ENCODE data around the gene GPRC5D.

GPRC5D gene

DNA sequence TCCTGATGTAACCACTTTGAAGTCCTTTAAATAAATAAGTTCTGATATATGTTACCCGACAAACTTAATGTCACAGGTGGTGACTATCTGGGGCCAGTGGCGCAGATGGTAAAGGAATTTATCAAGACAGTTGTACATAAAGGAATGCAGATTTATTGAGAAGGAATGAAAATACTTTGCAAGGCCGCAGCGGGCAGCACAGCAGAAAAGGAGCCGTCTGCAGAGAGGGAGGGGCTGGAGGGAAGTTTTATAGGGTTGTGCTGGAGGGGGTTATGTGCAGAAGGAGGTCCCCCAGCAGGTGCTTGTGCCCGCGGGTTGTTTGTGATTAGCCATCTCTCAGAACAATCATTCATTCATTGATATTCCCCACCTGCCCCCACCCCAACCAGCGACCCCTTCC, 17.4 kb downstream of the GPRC5D start:
- Histone ChIP-seq H3K9ac (ENCODE audit: low read depth, low read length, poor library complexity, severe bottlenecking) (no peak overlapping the region), H3F3A (ENCODE audit: low read depth) (no peaks in the 10 kb centered on the region), H3K4me3 (ENCODE audit: low read length, poor library complexity, severe bottlenecking) (no peak overlapping the region), H3K9me2 (replicated peaks; ENCODE audit: low read depth, low read length) (no peaks in the 10 kb centered on the region), H3K4me2 (ENCODE audit: low read depth, low read length, poor library complexity, severe bottlenecking) (no peak overlapping the region), H4K20me1 (ENCODE audit: insufficient read depth, low read length, poor library complexity, severe bottlenecking) (no peaks in the 10 kb centered on the region), H3K9me3 (ENCODE audit: insufficient read depth, low read depth, low read length) (no peaks in the 10 kb centered on the region), H3K79me2 (ENCODE audit: insufficient read depth, low read length) (no peaks in the 10 kb centered on the region), H3K36me3 (ENCODE audit: insufficient read depth, low read length) (no peaks in the 10 kb centered on the region), H2AFZ (ENCODE audit: low read length) (no peak overlapping the region), H3K4me1 (ENCODE audit: insufficient read depth, low read length, poor library complexity, severe bottlenecking) (peaks cover 12% of the 10 kb centered on the region), H3K27me3 (ENCODE audit: insufficient read depth, low read length, poor library complexity, severe bottlenecking) (no peaks in the 10 kb centered on the region)
- TF ChIP-seq, protein P1, sequence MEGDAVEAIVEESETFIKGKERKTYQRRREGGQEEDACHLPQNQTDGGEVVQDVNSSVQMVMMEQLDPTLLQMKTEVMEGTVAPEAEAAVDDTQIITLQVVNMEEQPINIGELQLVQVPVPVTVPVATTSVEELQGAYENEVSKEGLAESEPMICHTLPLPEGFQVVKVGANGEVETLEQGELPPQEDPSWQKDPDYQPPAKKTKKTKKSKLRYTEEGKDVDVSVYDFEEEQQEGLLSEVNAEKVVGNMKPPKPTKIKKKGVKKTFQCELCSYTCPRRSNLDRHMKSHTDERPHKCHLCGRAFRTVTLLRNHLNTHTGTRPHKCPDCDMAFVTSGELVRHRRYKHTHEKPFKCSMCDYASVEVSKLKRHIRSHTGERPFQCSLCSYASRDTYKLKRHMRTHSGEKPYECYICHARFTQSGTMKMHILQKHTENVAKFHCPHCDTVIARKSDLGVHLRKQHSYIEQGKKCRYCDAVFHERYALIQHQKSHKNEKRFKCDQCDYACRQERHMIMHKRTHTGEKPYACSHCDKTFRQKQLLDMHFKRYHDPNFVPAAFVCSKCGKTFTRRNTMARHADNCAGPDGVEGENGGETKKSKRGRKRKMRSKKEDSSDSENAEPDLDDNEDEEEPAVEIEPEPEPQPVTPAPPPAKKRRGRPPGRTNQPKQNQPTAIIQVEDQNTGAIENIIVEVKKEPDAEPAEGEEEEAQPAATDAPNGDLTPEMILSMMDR (conservative IDR thresholded peaks at IDR 0.05; ENCODE audit: low read length) = no peak
- no peak for TF ChIP-seq EZH2phosphoT487 (IDR thresholded peaks at IDR 0.05; ENCODE audit: borderline replicate concordance)

GRCh38 chr12:12933742-12934141, 18.2 kb downstream of the GPRC5D start:
- Histone ChIP-seq H3K9me2 (replicated peaks; ENCODE audit: low read depth, low read length) (no peaks in the 10 kb centered on the region), H3K9me3 (ENCODE audit: insufficient read depth, low read depth, low read length) (no peaks in the 10 kb centered on the region), H3K4me1 (ENCODE audit: insufficient read depth, low read length, poor library complexity, severe bottlenecking) (peaks cover 3% of the 10 kb centered on the region), H4K20me1 (ENCODE audit: insufficient read depth, low read length, poor library complexity, severe bottlenecking) (no peaks in the 10 kb centered on the region), H3F3A (ENCODE audit: low read depth) (no peaks in the 10 kb centered on the region), H3K36me3 (ENCODE audit: insufficient read depth, low read length) (no peaks in the 10 kb centered on the region), H2AFZ (ENCODE audit: low read length) (no peak overlapping the region), H3K27me3 (ENCODE audit: insufficient read depth, low read length, poor library complexity, severe bottlenecking) (no peaks in the 10 kb centered on the region), H3K4me2 (ENCODE audit: low read depth, low read length, poor library complexity, severe bottlenecking) (no peak overlapping the region), H3K9ac (ENCODE audit: low read depth, low read length, poor library complexity, severe bottlenecking) (no peak overlapping the region), H3K4me3 (ENCODE audit: low read length, poor library complexity, severe bottlenecking) (no peak overlapping the region), H3K79me2 (ENCODE audit: insufficient read depth, low read length) (no peaks in the 10 kb centered on the region)
- TF ChIP-seq, protein P1 (conservative IDR thresholded peaks at IDR 0.05; ENCODE audit: low read length) = no peak
- no peak for TF ChIP-seq EZH2phosphoT487 (IDR thresholded peaks at IDR 0.05; ENCODE audit: borderline replicate concordance)

GRCh38 chr12:12930633-12931219, 21.2 kb downstream of the GPRC5D start:
- Histone ChIP-seq H2AFZ (ENCODE audit: low read length) (no peak overlapping the region), H3K9me2 (replicated peaks; ENCODE audit: low read depth, low read length) (no peaks in the 10 kb centered on the region), H3K9me3 (ENCODE audit: insufficient read depth, low read depth, low read length) (no peaks in the 10 kb centered on the region), H3K36me3 (ENCODE audit: insufficient read depth, low read length) (no peaks in the 10 kb centered on the region), H3K9ac (ENCODE audit: low read depth, low read length, poor library complexity, severe bottlenecking) (no peak overlapping the region), H4K20me1 (ENCODE audit: insufficient read depth, low read length, poor library complexity, severe bottlenecking) (no peaks in the 10 kb centered on the region), H3K79me2 (ENCODE audit: insufficient read depth, low read length) (no peaks in the 10 kb centered on the region), H3K4me2 (ENCODE audit: low read depth, low read length, poor library complexity, severe bottlenecking) (no peak overlapping the region), H3K27me3 (ENCODE audit: insufficient read depth, low read length, poor library complexity, severe bottlenecking) (no peaks in the 10 kb centered on the region), H3K4me1 (ENCODE audit: insufficient read depth, low read length, poor library complexity, severe bottlenecking) (no peaks in the 10 kb centered on the region), H3K4me3 (ENCODE audit: low read length, poor library complexity, severe bottlenecking) (no peak overlapping the region), H3F3A (ENCODE audit: low read depth) (no peaks in the 10 kb centered on the region)
- no peak for TF ChIP-seq EZH2phosphoT487 (IDR thresholded peaks at IDR 0.05; ENCODE audit: borderline replicate concordance)
- TF ChIP-seq, protein P1 (conservative IDR thresholded peaks at IDR 0.05; ENCODE audit: low read length) = no peak

All from Loucy (cell line).